GM23338 (cell line): ENCODE measurements around the gene CPNE4. TPM values are rescaled to one million over a fixed set of nuclear protein-coding genes. Genes with fewer than 3 reads are reported as not detected.

Experiments used
- ATAC-seq: fragments of 200-7000 bp; cut with Tn5 transposase; 3 replicates; pipeline ENCODE4 v1.9.1; 2020
- DNase-seq: peaks from one replicate; pipeline ENCODE4 v3.0.0-alpha.2; 2015; ENCODE audit warnings: low spot score
- H2AFZ ChIP-seq: fragments of 200-600 bp; sonication (generic); 2 replicates; pipeline ENCODE4 v1.8.0; 2016; ENCODE audit warnings: antibody characterized with exemption, mild to moderate bottlenecking, moderate library complexity
- H3F3A ChIP-seq: fragments of 200-600 bp; sonication (generic); replicated peaks from 2 replicates; pipeline ENCODE4 v1.8.0; 2017; ENCODE audit warnings: antibody characterized with exemption, mixed run types, low read depth
- H3K27ac ChIP-seq: fragments of 200-600 bp; sonication (generic); 2 replicates; pipeline ENCODE4 v1.6.1; 2016; ENCODE audit warnings: low read depth
- H3K27me3 ChIP-seq: fragments of 200-600 bp; sonication (generic); 2 replicates; pipeline ENCODE4 v1.8.0; 2016; ENCODE audit warnings: mild to moderate bottlenecking, mixed run types, moderate library complexity; ENCODE audit not compliant: insufficient read depth
- H3K36me3 ChIP-seq: fragments of 200-600 bp; sonication (generic); 2 replicates; pipeline ENCODE4 v1.8.0; 2016; ENCODE audit warnings: mild to moderate bottlenecking; ENCODE audit not compliant: insufficient read depth
- H3K4me1 ChIP-seq: fragments of 200-600 bp; sonication (generic); 2 replicates; pipeline ENCODE4 v1.8.0; 2016; ENCODE audit warnings: mild to moderate bottlenecking, moderate library complexity; ENCODE audit not compliant: insufficient read depth
- H3K4me2 ChIP-seq: fragments of 200-600 bp; sonication (generic); 2 replicates; pipeline ENCODE4 v1.7.1; 2017; ENCODE audit warnings: mixed run types
- H3K4me3 ChIP-seq: fragments of 200-600 bp; sonication (generic); 2 replicates; pipeline ENCODE4 v1.6.1; 2016; ENCODE audit warnings: mixed run types
- H3K79me2 ChIP-seq: fragments of 200-600 bp; sonication (generic); replicated peaks from 2 replicates; pipeline ENCODE4 v1.8.0; 2017; ENCODE audit warnings: mild to moderate bottlenecking; ENCODE audit not compliant: insufficient read depth
- H3K9me2 ChIP-seq: fragments of 200-600 bp; sonication (generic); 2 replicates; pipeline ENCODE4 v1.8.0; 2017; ENCODE audit not compliant: insufficient read depth
- H4K20me1 ChIP-seq: fragments of 200-600 bp; sonication (generic); replicated peaks from 2 replicates; pipeline ENCODE4 v1.8.0; 2017; ENCODE audit warnings: mild to moderate bottlenecking; ENCODE audit not compliant: insufficient read depth
- H3K27ac Mint-ChIP-seq: 2 replicates; pipeline ENCODE4 v1.8.0; 2020; ENCODE audit warnings: inconsistent platforms, mild to moderate bottlenecking, moderate library complexity, mixed read lengths
- H3K27me3 Mint-ChIP-seq: 3 replicates; pipeline ENCODE4 v1.8.0; 2022; ENCODE audit warnings: low read depth, mild to moderate bottlenecking, moderate library complexity, mixed read lengths, inconsistent platforms; ENCODE audit not compliant: insufficient read depth, poor library complexity
- H3K36me3 Mint-ChIP-seq: 3 replicates; pipeline ENCODE4 v1.8.0; 2021; ENCODE audit warnings: low read depth, mild to moderate bottlenecking, inconsistent platforms, moderate library complexity, mixed read lengths
- H3K4me1 Mint-ChIP-seq: 3 replicates; pipeline ENCODE4 v1.8.0; 2020; ENCODE audit warnings: mild to moderate bottlenecking, inconsistent platforms, mixed read lengths
- H3K4me3 Mint-ChIP-seq: 3 replicates; pipeline ENCODE4 v1.8.0; 2021; ENCODE audit warnings: moderate library complexity, mild to moderate bottlenecking, inconsistent platforms, mixed read lengths
- H3K9me3 Mint-ChIP-seq: 3 replicates; pipeline ENCODE4 v1.8.0; 2020; ENCODE audit warnings: moderate library complexity, mild to moderate bottlenecking, inconsistent platforms, mixed read lengths
- EZH2 ChIP-seq: fragments of 200-600 bp; sonication (generic); IDR thresholded peaks from one replicate; pipeline ENCODE4 v1.8.0; 2017; ENCODE audit warnings: antibody characterized with exemption, mild to moderate bottlenecking, low read depth; ENCODE audit not compliant: unreplicated experiment
- EZH2phosphoT487 ChIP-seq: fragments of 200-600 bp; sonication (generic); IDR thresholded peaks from one replicate; pipeline ENCODE4 v1.8.1; 2018; ENCODE audit warnings: antibody characterized with exemption; ENCODE audit not compliant: unreplicated experiment
- JUNB ChIP-seq: IDR thresholded peaks from one replicate; pipeline ENCODE4 v1.6.1; 2016; ENCODE audit warnings: antibody characterized with exemption; ENCODE audit not compliant: unreplicated experiment
- NANOG ChIP-seq: IDR thresholded peaks from 2 replicates; pipeline ENCODE4 v1.6.1; 2016; ENCODE audit warnings: antibody characterized with exemption, borderline replicate concordance
- STAT1 ChIP-seq: IDR thresholded peaks from one replicate; pipeline ENCODE4 v1.6.1; 2016; ENCODE audit warnings: antibody characterized with exemption; ENCODE audit not compliant: unreplicated experiment
- ZNF114 ChIP-seq: fragments of 250-450 bp; sonication (Bioruptor Pico); IDR thresholded peaks from 2 replicates; pipeline ENCODE4 v1.5.0; 2020; ENCODE audit warnings: mild to moderate bottlenecking, moderate library complexity
- ZNF331 ChIP-seq: fragments of 250-450 bp; sonication (Bioruptor Pico); IDR thresholded peaks from 2 replicates; pipeline ENCODE4 v1.5.0; 2020; ENCODE audit warnings: low read depth, mild to moderate bottlenecking, moderate library complexity
- polyA plus RNA-seq: library from polyadenylated mRNA; unstranded; fragments of >200 nt; fragmentation: Nextera tagmentation; extraction: Ambion mirVana; gene quantifications from 2 replicates; pipeline ENCODE4 v1.2.1, GENCODE V29; 2016
- total RNA-seq: library from RNA; depleted of rRNA; stranded (reverse); fragments of >200 nt; shearing (Covaris generic); gene quantifications from 2 replicates; pipeline ENCODE4 v1.2.3, GENCODE V29; 2014
- TF ChIP-seq, protein P1 (sequence below): IDR thresholded peaks from 2 replicates; pipeline ENCODE4 v1.6.1; 2016; ENCODE audit warnings: antibody characterized with exemption
- TF ChIP-seq, protein P2 (sequence below): IDR thresholded peaks from one replicate; pipeline ENCODE4 v1.6.1; 2018; ENCODE audit warnings: antibody characterized with exemption; ENCODE audit not compliant: unreplicated experiment
- TF ChIP-seq, protein P3 (sequence below), 2 experiments: fragments of 200-600 bp in 1 of 2; sonication (generic) in 1 of 2; conservative IDR thresholded peaks; 2 replicates each; pipeline versions ENCODE4 v1.5.1 to v1.6.1; 2016 to 2017; ENCODE audit warnings: antibody characterized with exemption in 2 of 2, low read depth in 2 of 2, mild to moderate bottlenecking in 2 of 2, moderate library complexity in 1 of 2
- TF ChIP-seq, protein P4 (sequence below): fragments of 250-450 bp; sonication (Bioruptor Pico); IDR thresholded peaks from 2 replicates; pipeline ENCODE4 v1.5.0; 2020; ENCODE audit warnings: mild to moderate bottlenecking, moderate library complexity

The CPNE4 gene
- total and polyA plus RNA-seq, 2 experiments from 2014 or later, result 2.0 to 6.5 TPM

DNA sequence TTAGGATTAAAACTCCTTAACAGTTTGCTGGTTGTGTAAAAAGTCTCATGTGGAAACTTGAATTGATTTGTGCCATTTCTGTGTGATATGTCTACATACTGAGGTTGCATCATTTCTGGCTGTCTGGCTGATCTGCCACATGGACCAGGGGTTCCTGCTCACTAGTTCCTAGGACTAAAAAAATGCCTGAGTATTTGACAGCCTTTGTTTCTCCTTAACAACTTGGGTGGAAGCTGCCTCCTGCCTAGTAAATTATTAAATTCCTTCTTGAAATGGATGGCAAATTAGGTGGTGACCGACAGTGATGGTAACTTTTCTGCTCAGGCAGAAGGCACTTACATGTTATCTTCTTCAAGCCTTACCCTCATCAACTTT lies 305.2 kb downstream of the CPNE4 start:
- H3K4me2 ChIP-seq, result no peak overlapping the region
- no peaks in the 10 kb centered on the region for H4K20me1 ChIP-seq
- H3K4me1 ChIP-seq, result no peaks in the 10 kb centered on the region
- DNase-seq (no peak), ATAC-seq (no peak)
- H3F3A ChIP-seq, result no peaks in the 10 kb centered on the region
- Mint-ChIP-seq H3K27me3 (peaks cover under 1% of the 10 kb centered on the region), H3K36me3 (no peaks in the 10 kb centered on the region), H3K4me3 (no peak overlapping the region), H3K27ac (no peak overlapping the region), H3K9me3 (no peaks in the 10 kb centered on the region), H3K4me1 (no peaks in the 10 kb centered on the region; the same call in 2 of the 3 replicates)
- H3K36me3 ChIP-seq, result no peaks in the 10 kb centered on the region
- H3K27ac ChIP-seq, result no peak overlapping the region
- H3K4me3 ChIP-seq, result no peak overlapping the region
- H3K79me2 ChIP-seq, result no peaks in the 10 kb centered on the region
- H2AFZ ChIP-seq, result no peak overlapping the region
- H3K27me3 ChIP-seq, result no peaks in the 10 kb centered on the region
- TF ChIP-seq STAT1, result no peak
- TF ChIP-seq ZNF114 (CRISPR knock-in tag), result no peak
- TF ChIP-seq, protein P1, sequence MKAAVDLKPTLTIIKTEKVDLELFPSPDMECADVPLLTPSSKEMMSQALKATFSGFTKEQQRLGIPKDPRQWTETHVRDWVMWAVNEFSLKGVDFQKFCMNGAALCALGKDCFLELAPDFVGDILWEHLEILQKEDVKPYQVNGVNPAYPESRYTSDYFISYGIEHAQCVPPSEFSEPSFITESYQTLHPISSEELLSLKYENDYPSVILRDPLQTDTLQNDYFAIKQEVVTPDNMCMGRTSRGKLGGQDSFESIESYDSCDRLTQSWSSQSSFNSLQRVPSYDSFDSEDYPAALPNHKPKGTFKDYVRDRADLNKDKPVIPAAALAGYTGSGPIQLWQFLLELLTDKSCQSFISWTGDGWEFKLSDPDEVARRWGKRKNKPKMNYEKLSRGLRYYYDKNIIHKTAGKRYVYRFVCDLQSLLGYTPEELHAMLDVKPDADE, result no peak
- no peak for TF ChIP-seq EZH2phosphoT487
- no peak for TF ChIP-seq JUNB
- no peak for TF ChIP-seq ZNF331 (CRISPR knock-in tag)
- TF ChIP-seq, protein P2, sequence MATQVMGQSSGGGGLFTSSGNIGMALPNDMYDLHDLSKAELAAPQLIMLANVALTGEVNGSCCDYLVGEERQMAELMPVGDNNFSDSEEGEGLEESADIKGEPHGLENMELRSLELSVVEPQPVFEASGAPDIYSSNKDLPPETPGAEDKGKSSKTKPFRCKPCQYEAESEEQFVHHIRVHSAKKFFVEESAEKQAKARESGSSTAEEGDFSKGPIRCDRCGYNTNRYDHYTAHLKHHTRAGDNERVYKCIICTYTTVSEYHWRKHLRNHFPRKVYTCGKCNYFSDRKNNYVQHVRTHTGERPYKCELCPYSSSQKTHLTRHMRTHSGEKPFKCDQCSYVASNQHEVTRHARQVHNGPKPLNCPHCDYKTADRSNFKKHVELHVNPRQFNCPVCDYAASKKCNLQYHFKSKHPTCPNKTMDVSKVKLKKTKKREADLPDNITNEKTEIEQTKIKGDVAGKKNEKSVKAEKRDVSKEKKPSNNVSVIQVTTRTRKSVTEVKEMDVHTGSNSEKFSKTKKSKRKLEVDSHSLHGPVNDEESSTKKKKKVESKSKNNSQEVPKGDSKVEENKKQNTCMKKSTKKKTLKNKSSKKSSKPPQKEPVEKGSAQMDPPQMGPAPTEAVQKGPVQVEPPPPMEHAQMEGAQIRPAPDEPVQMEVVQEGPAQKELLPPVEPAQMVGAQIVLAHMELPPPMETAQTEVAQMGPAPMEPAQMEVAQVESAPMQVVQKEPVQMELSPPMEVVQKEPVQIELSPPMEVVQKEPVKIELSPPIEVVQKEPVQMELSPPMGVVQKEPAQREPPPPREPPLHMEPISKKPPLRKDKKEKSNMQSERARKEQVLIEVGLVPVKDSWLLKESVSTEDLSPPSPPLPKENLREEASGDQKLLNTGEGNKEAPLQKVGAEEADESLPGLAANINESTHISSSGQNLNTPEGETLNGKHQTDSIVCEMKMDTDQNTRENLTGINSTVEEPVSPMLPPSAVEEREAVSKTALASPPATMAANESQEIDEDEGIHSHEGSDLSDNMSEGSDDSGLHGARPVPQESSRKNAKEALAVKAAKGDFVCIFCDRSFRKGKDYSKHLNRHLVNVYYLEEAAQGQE, result no peak
- no peak for TF ChIP-seq NANOG
- TF ChIP-seq, protein P3, sequence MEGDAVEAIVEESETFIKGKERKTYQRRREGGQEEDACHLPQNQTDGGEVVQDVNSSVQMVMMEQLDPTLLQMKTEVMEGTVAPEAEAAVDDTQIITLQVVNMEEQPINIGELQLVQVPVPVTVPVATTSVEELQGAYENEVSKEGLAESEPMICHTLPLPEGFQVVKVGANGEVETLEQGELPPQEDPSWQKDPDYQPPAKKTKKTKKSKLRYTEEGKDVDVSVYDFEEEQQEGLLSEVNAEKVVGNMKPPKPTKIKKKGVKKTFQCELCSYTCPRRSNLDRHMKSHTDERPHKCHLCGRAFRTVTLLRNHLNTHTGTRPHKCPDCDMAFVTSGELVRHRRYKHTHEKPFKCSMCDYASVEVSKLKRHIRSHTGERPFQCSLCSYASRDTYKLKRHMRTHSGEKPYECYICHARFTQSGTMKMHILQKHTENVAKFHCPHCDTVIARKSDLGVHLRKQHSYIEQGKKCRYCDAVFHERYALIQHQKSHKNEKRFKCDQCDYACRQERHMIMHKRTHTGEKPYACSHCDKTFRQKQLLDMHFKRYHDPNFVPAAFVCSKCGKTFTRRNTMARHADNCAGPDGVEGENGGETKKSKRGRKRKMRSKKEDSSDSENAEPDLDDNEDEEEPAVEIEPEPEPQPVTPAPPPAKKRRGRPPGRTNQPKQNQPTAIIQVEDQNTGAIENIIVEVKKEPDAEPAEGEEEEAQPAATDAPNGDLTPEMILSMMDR (conservative IDR thresholded peaks at IDR 0.05; ENCODE audit: low read depth in 2 of 2), result no peak
- TF ChIP-seq, protein P4, sequence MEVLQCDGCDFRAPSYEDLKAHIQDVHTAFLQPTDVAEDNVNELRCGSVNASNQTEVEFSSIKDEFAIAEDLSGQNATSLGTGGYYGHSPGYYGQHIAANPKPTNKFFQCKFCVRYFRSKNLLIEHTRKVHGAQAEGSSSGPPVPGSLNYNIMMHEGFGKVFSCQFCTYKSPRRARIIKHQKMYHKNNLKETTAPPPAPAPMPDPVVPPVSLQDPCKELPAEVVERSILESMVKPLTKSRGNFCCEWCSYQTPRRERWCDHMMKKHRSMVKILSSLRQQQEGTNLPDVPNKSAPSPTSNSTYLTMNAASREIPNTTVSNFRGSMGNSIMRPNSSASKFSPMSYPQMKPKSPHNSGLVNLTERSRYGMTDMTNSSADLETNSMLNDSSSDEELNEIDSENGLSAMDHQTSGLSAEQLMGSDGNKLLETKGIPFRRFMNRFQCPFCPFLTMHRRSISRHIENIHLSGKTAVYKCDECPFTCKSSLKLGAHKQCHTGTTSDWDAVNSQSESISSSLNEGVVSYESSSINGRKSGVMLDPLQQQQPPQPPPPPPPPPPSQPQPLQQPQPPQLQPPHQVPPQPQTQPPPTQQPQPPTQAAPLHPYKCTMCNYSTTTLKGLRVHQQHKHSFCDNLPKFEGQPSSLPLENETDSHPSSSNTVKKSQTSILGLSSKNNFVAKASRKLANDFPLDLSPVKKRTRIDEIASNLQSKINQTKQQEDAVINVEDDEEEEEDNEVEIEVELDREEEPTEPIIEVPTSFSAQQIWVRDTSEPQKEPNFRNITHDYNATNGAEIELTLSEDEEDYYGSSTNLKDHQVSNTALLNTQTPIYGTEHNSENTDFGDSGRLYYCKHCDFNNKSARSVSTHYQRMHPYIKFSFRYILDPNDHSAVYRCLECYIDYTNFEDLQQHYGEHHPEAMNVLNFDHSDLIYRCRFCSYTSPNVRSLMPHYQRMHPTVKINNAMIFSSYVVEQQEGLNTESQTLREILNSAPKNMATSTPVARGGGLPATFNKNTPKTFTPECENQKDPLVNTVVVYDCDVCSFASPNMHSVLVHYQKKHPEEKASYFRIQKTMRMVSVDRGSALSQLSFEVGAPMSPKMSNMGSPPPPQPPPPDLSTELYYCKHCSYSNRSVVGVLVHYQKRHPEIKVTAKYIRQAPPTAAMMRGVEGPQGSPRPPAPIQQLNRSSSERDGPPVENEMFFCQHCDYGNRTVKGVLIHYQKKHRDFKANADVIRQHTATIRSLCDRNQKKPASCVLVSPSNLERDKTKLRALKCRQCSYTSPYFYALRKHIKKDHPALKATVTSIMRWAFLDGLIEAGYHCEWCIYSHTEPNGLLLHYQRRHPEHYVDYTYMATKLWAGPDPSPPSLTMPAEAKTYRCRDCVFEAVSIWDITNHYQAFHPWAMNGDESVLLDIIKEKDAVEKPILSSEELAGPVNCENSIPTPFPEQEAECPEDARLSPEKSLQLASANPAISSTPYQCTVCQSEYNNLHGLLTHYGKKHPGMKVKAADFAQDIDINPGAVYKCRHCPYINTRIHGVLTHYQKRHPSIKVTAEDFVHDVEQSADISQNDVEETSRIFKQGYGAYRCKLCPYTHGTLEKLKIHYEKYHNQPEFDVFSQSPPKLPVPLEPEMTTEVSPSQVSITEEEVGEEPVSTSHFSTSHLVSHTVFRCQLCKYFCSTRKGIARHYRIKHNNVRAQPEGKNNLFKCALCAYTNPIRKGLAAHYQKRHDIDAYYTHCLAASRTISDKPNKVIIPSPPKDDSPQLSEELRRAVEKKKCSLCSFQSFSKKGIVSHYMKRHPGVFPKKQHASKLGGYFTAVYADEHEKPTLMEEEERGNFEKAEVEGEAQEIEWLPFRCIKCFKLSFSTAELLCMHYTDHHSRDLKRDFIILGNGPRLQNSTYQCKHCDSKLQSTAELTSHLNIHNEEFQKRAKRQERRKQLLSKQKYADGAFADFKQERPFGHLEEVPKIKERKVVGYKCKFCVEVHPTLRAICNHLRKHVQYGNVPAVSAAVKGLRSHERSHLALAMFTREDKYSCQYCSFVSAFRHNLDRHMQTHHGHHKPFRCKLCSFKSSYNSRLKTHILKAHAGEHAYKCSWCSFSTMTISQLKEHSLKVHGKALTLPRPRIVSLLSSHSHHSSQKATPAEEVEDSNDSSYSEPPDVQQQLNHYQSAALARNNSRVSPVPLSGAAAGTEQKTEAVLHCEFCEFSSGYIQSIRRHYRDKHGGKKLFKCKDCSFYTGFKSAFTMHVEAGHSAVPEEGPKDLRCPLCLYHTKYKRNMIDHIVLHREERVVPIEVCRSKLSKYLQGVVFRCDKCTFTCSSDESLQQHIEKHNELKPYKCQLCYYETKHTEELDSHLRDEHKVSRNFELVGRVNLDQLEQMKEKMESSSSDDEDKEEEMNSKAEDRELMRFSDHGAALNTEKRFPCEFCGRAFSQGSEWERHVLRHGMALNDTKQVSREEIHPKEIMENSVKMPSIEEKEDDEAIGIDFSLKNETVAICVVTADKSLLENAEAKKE (CRISPR knock-in tag), result no peak
- TF ChIP-seq EZH2, result no peak
- peaks cover 6% of the 10 kb centered on the region; the same call in 1 of the 2 replicates for H3K9me2 ChIP-seq
